Ectodermal cell (in vitro differentiated cells): ENCODE data around the gene GZMM. TPM values are rescaled to one million over a fixed set of nuclear protein-coding genes. Genes with fewer than 3 reads are reported as not detected.

Experiments
- H3K27ac ChIP-seq: 2 replicates; pipeline ENCODE4 v1.7.0; 2013; ENCODE audit warnings: mild to moderate bottlenecking, low read depth, low read length; ENCODE audit not compliant: insufficient read depth, poor library complexity, severe bottlenecking
- H3K27me3 ChIP-seq: 2 replicates; pipeline ENCODE4 v1.7.0; 2013; ENCODE audit warnings: mild to moderate bottlenecking, low read length; ENCODE audit not compliant: insufficient read depth, control insufficient read depth, poor library complexity, severe bottlenecking
- H3K36me3 ChIP-seq: one replicate; pipeline ENCODE4 v1.7.0; 2013; ENCODE audit warnings: low read length; ENCODE audit not compliant: control insufficient read depth, insufficient read depth
- H3K4me1 ChIP-seq: one replicate; pipeline ENCODE4 v1.7.0; 2013; ENCODE audit warnings: low read length; ENCODE audit not compliant: control insufficient read depth, insufficient read depth
- H3K4me3 ChIP-seq: 2 replicates; pipeline ENCODE4 v1.7.0; 2013; ENCODE audit warnings: low read depth, low read length, control low read depth; ENCODE audit not compliant: insufficient read depth
- H3K9me3 ChIP-seq: 2 replicates; pipeline ENCODE4 v1.7.0; 2013; ENCODE audit warnings: mild to moderate bottlenecking, low read length, moderate library complexity; ENCODE audit not compliant: control insufficient read depth
- whole genome bisulfite sequencing, 2 experiments: methylation state at CpG; one replicate each; pipeline ENCODE4 v1.1.7; 2013; ENCODE audit warnings: missing lambda C conversion rate in 2 of 2; 5-methylcytosine and 5-hydroxymethylcytosine counted together
- polyA plus RNA-seq, 4 experiments: library from polyadenylated mRNA; stranded (reverse); fragments of 50-300 nt; gene quantifications; one replicate each; pipeline ENCODE4 v1.2.3, GENCODE V29; 2013

Gene GZMM
- not detected for polyA plus RNA-seq (2013, experiment 1 of 4)
- polyA plus RNA-seq (2013, experiment 2 of 4) = not detected
- not detected for polyA plus RNA-seq (2013, experiment 3 of 4)
- polyA plus RNA-seq (2013, experiment 4 of 4) = not detected

DNA sequence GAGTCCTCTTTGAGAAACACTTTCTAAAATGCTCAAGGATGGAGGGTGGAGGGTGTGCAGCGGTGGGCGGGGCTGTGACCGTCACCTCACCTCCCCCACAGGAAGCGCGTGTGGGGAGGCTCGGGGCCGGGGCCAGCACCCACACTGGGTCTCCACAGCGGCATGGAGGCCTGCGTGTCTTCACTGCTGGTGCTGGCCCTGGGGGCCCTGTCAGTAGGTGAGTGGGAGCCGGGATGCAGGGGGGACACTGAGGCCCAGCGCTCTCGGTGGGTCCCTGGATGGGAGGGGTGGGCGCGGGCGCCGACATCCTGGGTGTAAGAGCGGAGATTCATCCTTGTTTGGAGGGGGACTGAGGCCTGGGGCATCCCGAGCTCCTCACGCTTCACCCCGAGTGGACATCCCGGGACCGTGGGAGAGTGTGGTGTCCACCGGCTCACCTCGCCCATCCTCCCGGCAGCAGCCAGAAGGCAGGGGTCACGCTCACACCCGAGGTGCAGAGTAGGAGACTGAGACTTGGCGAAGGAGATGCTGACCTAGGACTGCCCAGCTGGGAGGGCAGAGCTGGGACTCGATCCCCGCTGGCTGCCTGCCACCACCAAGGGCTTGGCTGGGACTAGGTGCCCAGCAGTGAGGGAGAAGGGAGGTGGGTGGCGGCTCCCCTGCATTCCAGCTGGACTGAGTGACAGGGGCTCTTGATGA lies at the start of gene GZMM:
TSS of gene GZMM (plus strand) at position 144 of the 699 bp plus-strand sequence. CDS start at position 163, 19 bp downstream.
- no peaks in the 10 kb centered on the region for H3K4me1 ChIP-seq
- no peaks in the 10 kb centered on the region for H3K9me3 ChIP-seq
- H3K27ac ChIP-seq = no peak within 1 kb of the TSS
- WGBS, 2 experiments = 89 to 90% methylated on average over 31 of the region's 31 CpGs
- H3K27me3 ChIP-seq = no peaks in the 10 kb centered on the region
- H3K4me3 ChIP-seq = no peak within 1 kb of the TSS
- H3K36me3 ChIP-seq = peaks cover 6% of the 10 kb centered on the region

DNA sequence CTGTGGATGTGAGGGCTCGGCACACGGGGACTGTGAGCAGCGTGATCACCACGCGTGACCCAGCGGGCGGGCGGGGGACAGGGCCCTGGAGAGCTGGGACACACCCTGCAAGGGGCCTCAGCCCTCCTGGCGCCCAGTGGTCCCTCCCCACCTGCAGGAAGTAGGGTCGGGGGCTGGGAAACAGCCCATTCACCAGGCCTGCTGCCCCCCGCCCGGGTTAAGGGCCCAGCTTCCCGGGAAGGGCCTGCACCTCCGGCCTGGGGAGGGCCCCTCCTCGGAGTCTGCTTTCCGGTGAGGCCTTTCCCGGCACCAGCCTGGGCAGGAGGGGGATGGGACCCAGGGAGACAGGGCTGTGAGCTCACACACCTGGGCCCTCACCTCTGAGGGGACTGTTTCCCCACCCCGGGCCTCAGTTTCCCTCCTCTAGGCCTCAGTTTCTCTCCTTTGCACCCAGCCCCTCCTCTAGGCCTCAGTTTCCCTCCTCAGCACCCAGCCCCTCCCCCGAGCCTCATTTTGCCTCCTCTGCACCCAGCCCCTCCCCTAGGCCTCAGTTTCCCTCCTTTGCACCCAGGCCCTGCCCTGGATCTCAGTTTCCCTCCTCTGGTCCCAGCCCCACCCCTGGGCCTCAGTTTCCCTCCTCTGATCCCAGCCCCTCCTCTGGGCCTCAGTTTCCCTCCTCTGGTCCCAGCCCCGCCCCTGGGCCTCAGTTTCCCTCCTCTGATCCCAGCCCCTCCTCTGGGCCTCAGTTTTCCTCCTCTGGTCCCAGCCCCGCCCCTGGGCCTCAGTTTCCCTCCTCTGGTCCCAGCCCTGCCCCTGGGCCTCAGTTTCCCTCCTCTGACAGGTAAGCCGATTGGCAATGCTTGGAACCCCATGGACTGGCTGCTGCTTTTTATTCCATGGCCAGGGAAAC lies 49.4 kb upstream of the GZMM start:
- Histone ChIP-seq H3K4me1 (peaks cover 6% of the 10 kb centered on the region), H3K36me3 (no peaks in the 10 kb centered on the region), H3K27ac (no peak overlapping the region), H3K4me3 (no peak overlapping the region), H3K27me3 (peaks cover 41% of the 10 kb centered on the region), H3K9me3 (no peaks in the 10 kb centered on the region)
- 79 to 80% methylated on average over 22 of the region's 22 CpGs for WGBS, 2 experiments

DNA sequence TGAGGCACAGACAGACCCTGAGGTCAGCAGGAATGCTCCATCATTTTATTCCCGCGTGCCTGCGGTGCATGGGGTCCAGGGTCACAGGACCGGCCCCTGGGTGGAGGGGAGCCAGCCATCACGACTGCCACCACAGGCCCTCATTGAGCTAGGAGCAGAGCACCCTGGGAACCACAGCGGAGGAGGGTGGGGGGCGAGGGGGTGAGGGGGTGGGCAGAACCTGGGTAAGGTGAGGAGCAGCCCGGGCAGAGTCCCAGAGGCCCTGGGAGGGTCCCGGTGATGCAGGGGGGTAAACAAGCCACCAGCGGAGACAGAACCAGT lies 48.8 kb upstream of the GZMM start:
- Histone ChIP-seq H3K9me3 (no peaks in the 10 kb centered on the region), H3K36me3 (no peaks in the 10 kb centered on the region), H3K27me3 (peaks cover 47% of the 10 kb centered on the region), H3K4me1 (peaks cover 6% of the 10 kb centered on the region), H3K4me3 (no peak overlapping the region), H3K27ac (no peak overlapping the region)
- 81 to 84% methylated on average over 10 of the region's 10 CpGs for WGBS, 2 experiments

- Histone ChIP-seq H3K27me3 (peaks cover 51% of the 10 kb centered on the region), H3K4me1 (peaks cover 6% of the 10 kb centered on the region), H3K36me3 (no peaks in the 10 kb centered on the region), H3K27ac (no peak overlapping the region), H3K9me3 (no peaks in the 10 kb centered on the region), H3K4me3 (no peak overlapping the region)
- 44 to 45% methylated on average over 32 of the region's 32 CpGs for WGBS, 2 experiments
These were observed 48.3 kb upstream of the GZMM start for GRCh38 chr19:495402-496111.

- no peaks in the 10 kb centered on the region for H3K36me3 ChIP-seq
- WGBS, 2 experiments = 42 to 44% methylated on average over 33 of the region's 33 CpGs
- H3K27me3 ChIP-seq = peaks cover 53% of the 10 kb centered on the region
- no peak within 1 kb of the TSS for H3K27ac ChIP-seq
- no peaks in the 10 kb centered on the region for H3K9me3 ChIP-seq
- H3K4me1 ChIP-seq = peaks cover 6% of the 10 kb centered on the region
- no peak within 1 kb of the TSS for H3K4me3 ChIP-seq
These were observed 47.7 kb upstream of the GZMM start, which contains the start of gene MADCAM1 for GRCh38 chr19:496112-496665. Gene MADCAM1, plus strand, starts transcription at chr19:496486. Its CDS starts 14 bp downstream, at chr19:496500.

- Histone ChIP-seq H3K27me3 (peaks cover 53% of the 10 kb centered on the region), H3K4me1 (peaks cover 6% of the 10 kb centered on the region), H3K9me3 (no peaks in the 10 kb centered on the region), H3K27ac (no peak overlapping the region), H3K4me3 (no peak overlapping the region), H3K36me3 (no peaks in the 10 kb centered on the region)
- 16 to 17% methylated on average over 14 to 15 of the region's 18 CpGs for WGBS, 2 experiments
These were observed 46.9 kb upstream of the GZMM start for GRCh38 chr19:496986-497385.

- Histone ChIP-seq H3K4me3 (no peak overlapping the region), H3K27me3 (peaks cover 53% of the 10 kb centered on the region), H3K36me3 (no peaks in the 10 kb centered on the region), H3K4me1 (peaks cover 6% of the 10 kb centered on the region), H3K27ac (no peak overlapping the region), H3K9me3 (no peaks in the 10 kb centered on the region)
- 1 to 2% methylated on average over 36 of the region's 36 CpGs for WGBS, 2 experiments
These were observed 46.4 kb upstream of the GZMM start for GRCh38 chr19:497491-497868.

GRCh38 chr19:497869-498510 lies 45.9 kb upstream of the GZMM start:
- peaks cover 53% of the 10 kb centered on the region for H3K27me3 ChIP-seq
- no peaks in the 10 kb centered on the region for H3K9me3 ChIP-seq
- peaks cover 6% of the 10 kb centered on the region for H3K4me1 ChIP-seq
- no peak overlapping the region for H3K27ac ChIP-seq
- WGBS, 2 experiments = 16 to 17% methylated on average over 50 of the region's 50 CpGs
- no peaks in the 10 kb centered on the region for H3K36me3 ChIP-seq
- H3K4me3 ChIP-seq = peak overlapping the region; percentile 18

- Histone ChIP-seq H3K4me3 (no peak overlapping the region), H3K27me3 (peaks cover 53% of the 10 kb centered on the region), H3K36me3 (no peaks in the 10 kb centered on the region), H3K4me1 (peaks cover 6% of the 10 kb centered on the region), H3K27ac (no peak overlapping the region), H3K9me3 (no peaks in the 10 kb centered on the region)
- 64 to 65% methylated on average over 26 of the region's 26 CpGs for WGBS, 2 experiments
These were observed 45.4 kb upstream of the GZMM start for GRCh38 chr19:498511-498891.
